GM19328 (cell line): ENCODE results near the gene RERE.
"Not testable (repeated sequence)": the region's sequence is repeated elsewhere in the genome, so short reads cannot be mapped to it uniquely, and the experiment has no call there.

Experiments used
- ATAC-seq: cut with Tn5 transposase; IDR thresholded peaks from one replicate; pipeline ENCODE4 v1.9.1; 2021; ENCODE audit warnings: mild to moderate bottlenecking, moderate library complexity; ENCODE audit not compliant: unreplicated experiment

The RERE gene

DNA sequence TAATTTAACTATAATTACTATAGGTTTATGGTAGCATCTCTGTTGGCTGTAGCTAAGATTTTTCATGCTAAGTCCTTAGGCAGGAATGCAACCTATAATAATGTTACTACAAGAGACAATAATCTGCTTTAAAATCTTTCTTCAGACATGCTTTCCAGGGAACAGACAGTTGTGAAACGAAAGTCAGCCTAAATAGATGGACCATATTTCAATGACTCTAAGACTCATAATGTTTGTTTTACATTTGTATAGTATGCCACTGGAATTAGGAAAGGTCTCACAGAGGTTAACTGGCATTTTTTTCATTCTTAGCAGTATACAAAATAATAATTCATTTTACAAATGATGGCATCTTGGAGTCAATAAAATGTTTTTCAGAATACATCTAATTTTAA, 8.1 kb downstream of the RERE start:
- ATAC-seq = no peak

DNA sequence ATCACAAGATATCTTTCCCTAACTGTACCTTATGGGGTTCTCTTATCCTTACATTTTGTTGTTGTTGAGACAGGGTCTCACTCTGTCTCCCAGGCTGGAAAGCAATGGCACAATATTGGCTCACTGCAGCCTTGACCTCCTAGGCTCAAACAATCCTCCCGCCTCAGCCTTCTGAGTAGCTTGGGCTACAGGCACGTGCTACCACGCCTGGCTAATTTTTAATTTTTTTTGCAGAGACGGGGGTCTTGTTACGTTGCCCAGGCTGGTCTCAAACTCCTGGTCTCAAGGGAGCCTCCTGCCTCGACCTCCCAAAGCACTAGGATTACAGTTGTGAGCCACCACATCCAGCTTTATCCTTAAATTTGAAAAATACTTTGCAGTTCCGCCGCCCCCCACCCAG, 10.4 kb downstream of the RERE start:
- ATAC-seq = no peak

DNA sequence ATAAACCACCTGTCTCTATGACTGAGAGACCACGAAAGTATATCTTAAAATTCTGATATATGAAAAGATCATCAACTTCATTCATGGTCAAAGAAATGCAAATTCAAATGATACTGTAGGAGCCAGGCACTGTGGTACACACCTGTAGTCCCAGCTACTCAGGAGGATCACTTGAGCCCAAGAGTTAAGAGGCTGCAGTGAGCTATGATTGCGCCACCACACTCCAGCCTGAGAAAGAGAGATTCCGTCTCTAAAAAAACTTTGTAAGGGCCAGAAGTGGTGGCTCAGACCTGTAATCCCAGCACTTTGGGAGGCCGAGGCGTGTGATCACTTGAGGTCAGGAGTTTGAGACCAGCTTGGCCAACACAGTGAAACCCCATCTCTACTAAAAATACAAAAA, 17.0 kb downstream of the RERE start:
- no peak for ATAC-seq

DNA sequence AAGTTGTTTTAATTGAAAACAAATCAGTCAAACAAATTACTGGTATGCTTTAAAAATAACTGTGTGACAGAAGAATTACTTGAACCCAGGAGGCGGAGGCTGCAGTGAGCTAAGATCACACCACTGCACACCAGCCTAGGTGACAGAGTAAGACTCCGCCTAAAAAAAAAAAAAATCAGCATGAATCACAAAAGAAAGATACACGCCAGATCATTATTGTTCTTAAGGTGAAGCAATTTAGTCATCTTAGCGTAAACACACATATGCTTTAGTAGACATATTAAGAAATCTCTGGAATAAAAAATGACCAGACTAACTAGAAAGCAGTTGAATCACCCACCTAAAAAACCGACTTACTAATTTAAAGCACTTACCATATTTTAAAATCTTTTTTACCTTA, 20.2 kb downstream of the RERE start:
- ATAC-seq = no peak

DNA sequence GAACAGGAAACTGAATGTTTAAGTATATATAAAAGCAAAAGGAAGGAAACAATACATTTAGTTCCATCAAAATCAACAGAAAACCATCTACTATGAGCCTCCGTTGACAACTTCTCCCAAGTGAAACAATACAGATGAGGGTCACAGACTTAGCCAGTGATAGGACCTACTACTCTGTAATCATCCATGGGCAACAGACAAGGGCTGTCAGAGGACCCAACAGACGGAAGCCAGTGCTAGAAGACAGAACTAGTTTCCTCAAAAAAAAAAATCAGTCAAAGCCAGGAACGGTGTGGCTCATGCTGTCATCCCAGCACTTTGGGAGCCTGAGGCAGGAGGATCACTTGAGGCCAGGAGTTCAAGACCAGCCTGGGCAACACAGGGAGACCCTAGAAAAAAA, 20.6 kb downstream of the RERE start:
- ATAC-seq = no peak

DNA sequence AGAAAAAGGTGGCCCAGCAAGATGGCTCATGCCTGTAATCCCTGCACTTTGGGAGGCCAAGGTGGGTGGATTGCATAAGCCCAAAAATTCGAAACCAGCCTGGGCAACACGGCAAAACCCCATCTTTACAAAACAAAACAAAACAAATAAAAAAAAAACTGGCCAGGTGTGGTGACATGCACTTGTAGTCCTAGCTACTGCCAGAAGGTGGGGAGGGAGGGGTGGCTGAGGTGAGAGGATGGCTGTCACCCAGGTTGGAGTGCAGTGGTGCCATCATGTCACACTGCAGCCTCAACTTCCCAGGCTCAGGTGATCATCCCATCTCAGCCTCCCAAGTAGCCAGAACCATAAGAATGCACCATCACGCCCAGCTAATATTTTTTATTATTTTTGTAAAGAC, 22.8 kb downstream of the RERE start:
- ATAC-seq = no peak

DNA sequence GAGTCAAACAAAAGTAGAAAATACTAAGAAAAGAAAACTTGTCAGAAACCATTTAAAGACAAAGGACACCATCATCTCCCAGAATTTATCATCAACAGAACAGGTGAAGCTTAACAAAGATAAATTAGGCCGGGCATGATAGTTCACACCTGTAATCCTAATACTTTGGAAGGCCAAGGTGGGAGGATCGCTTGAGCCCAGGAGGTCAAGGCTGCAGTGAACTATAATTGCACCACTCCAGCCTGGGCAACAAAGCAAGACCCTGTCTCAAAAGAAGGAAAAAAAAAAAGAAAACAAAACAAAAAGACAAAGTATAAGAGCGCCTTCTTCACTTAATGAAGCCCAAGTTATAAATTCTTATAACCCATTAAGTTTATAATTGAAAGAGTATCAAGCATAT, 25.6 kb downstream of the RERE start:
- ATAC-seq = no peak

DNA sequence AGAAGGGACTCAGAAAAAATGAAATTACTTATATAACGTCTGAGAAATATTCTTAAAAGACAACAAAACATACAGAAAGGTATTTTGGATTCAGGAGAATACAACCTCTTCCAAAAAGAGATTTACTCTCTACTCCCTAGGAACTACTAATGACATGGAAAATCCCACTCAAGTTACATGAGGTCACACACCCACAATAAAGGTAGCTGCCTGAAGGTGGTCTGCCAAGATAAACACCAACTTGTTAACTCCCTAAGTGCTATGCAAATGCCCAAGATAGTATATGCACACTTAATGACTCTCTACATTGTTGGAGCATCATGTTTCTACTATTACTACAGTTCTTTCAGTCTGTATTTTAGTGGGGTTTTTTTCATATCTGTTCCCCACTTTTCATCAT, 26.5 kb downstream of the RERE start:
- ATAC-seq = no peak

DNA sequence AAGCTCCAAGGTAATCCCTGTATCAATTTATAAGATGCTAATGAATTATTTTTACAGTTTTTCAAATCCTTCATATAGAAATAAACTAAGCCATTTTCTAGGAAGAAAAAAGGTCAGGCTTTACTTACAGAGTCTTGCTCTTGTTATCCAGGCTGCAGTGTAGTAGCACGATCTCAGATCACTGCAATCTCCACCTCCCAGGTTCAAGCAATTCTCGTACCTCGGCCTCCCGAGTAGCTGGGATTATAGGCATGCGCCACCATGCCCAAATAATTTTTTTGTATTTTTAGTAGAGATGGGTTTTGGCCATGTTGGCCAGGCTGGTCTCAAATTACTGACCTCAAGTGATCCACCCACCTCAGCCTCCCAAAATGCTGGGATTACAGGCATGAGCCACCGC, 27.0 kb downstream of the RERE start:
- ATAC-seq = no peak

DNA sequence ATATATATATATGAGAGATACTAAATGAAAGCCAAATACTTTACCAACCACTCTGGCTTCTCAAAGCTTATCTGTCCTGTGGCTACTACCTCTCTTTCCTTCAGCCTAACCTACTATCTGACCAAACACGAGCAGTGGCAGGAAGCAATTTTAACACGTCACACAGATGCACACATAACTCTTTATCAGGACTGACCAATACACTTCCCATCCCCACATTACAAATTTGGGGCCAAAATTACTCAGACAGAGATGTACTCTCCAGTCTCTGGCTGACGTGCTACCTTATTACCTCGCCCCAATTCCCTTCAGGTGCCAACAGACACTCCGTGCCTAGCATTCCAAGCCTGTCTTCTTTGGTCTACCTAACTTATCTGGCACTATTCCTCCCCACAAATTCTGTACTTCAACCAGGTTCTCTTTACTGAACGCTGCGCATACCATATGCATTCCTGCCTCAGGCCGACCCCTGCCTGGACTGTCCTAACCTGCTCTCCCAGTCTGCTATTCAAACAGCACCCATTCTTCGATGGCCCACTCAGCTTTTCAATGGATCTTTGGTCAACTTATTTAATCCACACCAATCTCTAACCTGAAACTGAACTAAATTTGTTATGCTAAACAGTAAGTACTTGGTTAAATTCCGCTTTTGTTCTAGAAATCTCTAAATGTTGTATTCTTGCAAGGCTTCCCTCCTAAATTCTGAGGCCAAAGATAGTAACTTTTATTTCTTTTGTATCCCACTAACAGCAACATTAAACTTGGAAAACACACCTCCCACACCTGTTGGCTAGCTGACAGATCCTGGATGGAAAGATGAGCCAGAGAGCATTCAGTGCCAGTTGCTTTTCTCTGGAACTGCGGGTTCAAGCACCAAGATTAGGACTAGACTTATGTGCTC, 27.9 kb downstream of the RERE start:
- ATAC-seq = no peak

DNA sequence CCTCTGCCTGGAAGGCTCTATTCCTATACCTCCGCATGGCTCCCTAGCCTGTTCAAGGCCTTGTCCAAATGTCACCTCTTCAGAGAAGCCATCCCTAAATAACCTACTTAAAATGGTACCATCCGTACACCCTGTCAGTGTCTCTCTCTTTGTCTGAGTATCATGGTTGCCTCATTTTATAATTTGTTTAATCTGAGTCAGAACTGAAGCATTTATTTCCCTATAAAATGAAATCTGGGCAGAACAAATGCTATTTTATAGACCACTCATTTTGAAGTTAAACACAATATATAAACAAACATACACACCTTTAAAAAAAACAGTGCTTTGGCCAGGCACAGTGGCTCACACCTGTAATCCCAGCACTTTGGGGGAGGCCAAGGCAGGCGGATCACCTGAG, 30.2 kb downstream of the RERE start:
- ATAC-seq = no peak

DNA sequence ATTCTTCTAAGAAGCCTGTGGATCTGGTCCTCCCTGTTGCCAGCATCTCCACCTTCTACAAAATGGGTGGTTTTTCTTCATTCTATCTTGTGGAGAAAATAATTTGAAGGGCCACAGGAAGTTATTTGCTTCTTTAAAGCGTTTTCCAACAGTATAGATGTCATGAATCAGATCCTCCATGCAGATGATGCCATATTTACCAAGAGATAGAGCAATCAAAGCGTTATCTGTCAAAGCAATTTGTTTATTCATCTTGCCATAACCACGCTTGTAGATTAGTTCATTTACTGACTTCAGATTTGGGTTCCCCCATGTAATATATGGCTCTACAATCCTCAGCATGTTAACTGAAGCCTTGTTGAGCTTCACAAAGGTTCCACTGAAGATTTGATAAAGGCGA, 31.2 kb downstream of the RERE start:
- ATAC-seq = not testable (repeated sequence)

DNA sequence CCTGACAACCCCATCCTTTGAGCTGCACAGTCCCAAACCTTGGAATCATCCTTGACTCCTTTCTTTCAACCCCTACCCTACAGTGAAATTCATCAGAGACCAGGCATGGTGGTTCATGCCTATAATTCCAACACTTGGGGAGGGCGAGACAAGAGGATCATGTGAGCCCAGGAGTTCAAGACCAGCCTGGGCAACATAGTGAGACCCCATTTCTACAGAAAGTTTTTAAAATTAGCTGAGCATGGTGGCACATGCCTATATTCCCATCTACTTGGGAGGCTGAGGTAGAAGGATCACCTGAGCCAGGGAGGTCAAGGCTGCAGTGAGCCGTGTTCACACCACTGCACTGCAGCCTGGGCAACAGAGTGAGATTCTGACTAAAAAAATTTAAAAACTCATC, 34.5 kb downstream of the RERE start:
- ATAC-seq = no peak

DNA sequence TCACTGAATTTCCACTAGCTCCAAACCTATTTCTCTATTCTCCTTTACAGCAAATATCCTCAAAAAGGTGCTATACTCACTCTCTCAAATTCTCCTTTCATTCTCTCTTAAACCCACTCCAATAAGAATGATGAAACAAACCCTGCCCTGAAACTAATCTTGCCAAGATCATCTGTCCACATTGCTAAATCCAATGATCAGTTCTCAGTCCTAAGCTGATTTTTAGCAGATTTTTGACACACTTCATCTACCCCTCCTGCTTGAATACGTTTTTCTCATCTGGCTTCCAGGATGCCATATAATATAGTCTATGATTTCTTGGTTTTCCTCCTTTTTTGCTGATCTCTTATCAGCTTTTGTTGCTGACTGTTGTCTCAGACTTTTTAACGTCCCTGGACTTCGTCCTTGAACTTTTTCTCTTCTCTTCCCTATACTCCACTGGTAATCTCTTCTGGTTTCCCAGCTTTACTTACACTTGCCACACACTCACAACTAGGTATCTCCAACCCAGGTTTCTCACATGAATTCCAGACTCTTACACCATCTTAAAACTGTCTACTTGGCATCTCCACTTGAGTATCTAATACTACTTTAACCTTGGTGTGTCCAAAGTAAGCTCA, 35.3 kb downstream of the RERE start:
- no peak for ATAC-seq

DNA sequence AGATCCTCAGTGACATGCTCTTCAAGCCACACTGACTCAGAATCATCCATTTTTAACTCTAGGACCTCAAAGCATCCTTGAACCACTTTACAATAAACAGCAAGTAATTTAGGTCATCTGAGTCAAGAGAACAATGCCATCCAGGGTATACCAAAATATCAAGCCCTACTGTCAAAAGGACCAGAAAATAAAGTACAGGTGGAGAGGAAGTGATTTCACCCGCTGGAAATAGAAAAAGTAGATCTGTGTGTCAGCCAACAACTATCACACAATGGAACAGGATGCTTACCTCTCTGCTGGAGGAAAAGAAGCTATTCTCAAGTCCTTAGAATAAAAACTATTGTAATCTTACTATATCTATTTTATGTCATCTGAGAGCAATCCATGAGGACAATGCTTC, 37.0 kb downstream of the RERE start:
- no peak for ATAC-seq

DNA sequence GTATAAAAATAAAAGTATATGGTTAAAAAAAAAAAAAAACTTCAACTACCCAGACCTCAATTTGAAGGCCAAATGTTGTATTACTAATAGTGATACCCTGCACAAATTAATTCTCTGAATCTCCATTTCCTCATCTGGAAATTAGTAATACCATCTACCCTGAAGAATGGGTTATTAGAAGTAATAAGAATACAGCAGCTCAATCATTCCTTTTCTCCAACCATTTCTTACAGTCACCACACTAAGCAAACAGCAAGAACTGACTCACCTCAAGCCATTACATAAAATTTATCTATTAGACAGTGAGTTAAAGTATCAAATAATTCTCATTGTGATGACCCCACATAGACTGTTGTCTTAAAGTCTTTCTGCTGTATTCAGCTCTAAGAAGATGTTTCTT, 39.6 kb downstream of the RERE start:
- no peak for ATAC-seq

DNA sequence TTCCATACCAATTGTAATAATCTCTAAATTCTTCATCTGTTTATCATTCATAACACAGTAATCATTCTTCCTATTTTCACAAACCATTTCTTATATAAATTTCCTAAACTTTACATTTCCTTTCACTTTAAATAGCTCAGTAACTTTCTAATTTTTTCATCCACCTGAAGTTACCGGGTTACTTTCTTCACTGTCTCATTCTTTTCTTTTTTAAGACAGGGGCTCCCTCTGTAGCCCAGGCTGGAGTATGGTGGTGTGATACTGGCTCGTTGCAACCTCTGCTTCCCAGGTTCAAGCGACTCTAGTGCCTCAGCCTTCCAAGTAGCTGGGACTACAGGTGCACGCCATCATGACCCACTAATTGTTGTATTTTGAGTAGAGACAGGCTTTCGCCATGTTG, 41.3 kb downstream of the RERE start:
- ATAC-seq = no peak

DNA sequence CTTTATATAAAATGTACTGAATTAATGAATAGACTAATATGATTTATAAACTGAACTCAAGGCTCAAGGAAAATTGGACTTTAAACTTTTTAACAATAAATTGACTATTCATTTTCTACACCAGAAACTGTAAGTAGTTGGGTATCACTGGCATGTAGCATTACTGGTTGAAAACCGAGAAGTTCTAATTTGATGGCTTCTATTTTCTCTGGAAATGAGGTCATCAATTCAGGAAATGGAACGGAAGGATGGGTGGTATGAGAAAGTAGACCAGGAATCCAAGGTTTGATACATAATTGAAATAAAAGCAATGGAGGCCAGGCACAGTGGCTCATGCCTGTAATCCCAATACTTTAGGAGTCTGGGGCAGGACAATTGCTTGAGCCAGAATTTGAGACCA, 50.4 kb downstream of the RERE start:
- no peak for ATAC-seq

DNA sequence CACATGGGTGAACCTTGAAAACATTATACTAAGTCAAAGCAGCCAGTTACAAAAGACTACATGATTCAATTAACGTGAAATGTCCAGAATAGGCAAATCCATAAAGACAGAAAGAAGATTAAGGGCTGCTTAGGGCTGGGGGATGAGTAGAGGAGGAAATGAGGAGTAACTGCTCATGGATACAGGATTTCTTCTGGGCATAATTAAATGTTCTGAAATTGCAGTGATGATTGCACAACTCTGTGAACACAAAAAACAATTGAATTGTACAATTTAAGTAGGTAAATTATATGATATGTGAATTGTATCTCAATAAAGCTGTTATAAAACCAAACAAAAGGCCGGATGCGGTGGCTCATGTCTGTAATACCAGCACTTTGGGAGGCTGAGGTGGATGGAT, 52.2 kb downstream of the RERE start:
- ATAC-seq = no peak

DNA sequence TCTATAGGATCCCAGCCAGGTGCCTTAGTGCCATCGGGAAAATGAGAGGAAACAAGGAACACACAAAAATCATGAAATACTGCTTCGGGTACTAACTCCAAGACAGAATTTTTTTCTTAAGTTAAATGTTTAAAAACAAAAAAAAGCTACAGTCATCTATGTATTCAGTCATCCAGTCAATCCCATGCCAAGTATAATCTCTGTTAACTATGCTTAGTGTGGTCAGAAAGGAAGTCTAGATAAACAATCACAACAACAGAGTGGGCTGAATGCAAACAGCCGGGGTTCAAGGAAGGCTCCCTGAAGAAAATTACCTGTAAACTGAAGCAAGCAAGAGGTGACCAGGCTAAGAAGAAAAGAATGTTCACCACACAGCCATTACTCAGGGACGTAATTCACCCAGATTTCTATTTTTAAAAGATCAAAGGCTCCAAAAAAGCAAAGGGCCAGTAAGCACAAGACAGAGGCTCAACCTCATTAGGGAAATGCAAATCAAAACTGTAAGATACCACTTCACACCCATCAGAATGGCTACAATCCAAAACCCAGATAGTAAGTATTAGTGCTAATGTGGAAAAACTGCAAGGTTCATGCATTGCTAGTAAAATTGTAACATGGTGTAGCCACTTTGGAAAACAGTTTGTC, 53.0 kb downstream of the RERE start:
- no peak for ATAC-seq

DNA sequence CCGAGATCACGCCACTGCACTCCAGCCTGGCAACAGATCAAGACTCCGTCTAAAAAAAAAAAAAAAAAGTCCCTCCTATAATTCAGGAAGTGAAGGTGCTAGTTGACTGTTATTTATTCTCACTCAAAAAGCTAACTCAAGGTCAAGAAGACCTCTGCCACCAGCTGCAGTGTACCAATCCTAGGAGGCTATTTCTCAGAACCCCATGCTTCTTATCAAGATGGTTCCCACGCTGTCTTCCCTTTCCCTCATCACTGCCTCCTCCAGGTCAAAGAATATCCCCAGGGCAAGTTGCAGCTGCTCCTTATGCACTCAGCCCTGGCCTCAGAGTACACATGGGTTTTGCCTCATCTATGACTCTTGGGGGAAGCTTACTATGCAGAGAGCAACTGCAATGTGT, 53.6 kb downstream of the RERE start:
- no peak for ATAC-seq

DNA sequence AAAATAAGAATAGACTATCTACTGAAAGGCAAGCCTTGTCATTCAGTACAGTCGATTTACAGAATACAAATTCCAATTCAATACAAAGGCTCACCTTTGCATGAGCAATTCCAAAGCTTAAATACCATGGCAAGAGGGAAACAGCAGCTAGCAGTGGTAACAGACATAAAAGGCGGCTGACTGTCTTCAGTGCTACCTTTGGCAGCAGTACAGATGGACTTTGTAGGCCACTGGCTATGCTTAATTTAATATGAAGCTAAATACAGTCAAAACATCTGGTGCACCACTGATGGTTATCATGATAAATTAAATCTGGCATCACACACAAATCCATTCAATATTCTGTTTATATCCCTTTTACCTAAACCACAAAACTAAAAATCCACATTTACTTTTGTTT, 62.4 kb downstream of the RERE start:
- ATAC-seq = no peak
